Measurements from ENCODE around the gene FOXP2.
"Not testable (repeated sequence)": the region's sequence is repeated elsewhere in the genome, so short reads cannot be mapped to it uniquely, and the experiment has no call there.

FOXP2 gene

GRCh38 chr7:114507381-114507780 lies 92.8 kb downstream of the FOXP2 start:
- Histone ChIP-seq H3K27ac (ENCODE audit: low read depth, low read length) (no peak overlapping the region), H3K9me3 (ENCODE audit: control insufficient read depth, insufficient read depth, low read length) (no peaks in the 10 kb centered on the region), H3K9ac (ENCODE audit: low read depth, low read length) (no peak overlapping the region), H3K4me1 (ENCODE audit: control insufficient read depth, insufficient read depth, low read length) (no peaks in the 10 kb centered on the region), H3K27me3 (ENCODE audit: control insufficient read depth, insufficient read depth, low read length) (no peaks in the 10 kb centered on the region), H3K4me3 (ENCODE audit: low read depth, low read length) (no peak overlapping the region), H3K36me3 (ENCODE audit: control insufficient read depth, insufficient read depth, low read length) (no peaks in the 10 kb centered on the region)

- no peaks in the 10 kb centered on the region for H3K4me1 ChIP-seq (ENCODE audit: control insufficient read depth, insufficient read depth, low read length)
- no peaks in the 10 kb centered on the region for H3K27me3 ChIP-seq (ENCODE audit: control insufficient read depth, insufficient read depth, low read length)
- no peaks in the 10 kb centered on the region for H3K36me3 ChIP-seq (ENCODE audit: control insufficient read depth, insufficient read depth, low read length)
- H3K4me3 ChIP-seq (ENCODE audit: low read depth, low read length) = no peak overlapping the region
- no peak overlapping the region for H3K9ac ChIP-seq (ENCODE audit: low read depth, low read length)
- H3K27ac ChIP-seq (ENCODE audit: low read depth, low read length) = no peak overlapping the region
- no peaks in the 10 kb centered on the region for H3K9me3 ChIP-seq (ENCODE audit: control insufficient read depth, insufficient read depth, low read length)
Observed at GRCh38 chr7:114508086-114508485, 93.5 kb downstream of the FOXP2 start.

GRCh38 chr7:114510824-114511223 lies 96.2 kb downstream of the FOXP2 start:
- H3K4me3 ChIP-seq (ENCODE audit: low read depth, low read length); H3K9ac ChIP-seq (ENCODE audit: low read depth, low read length); H3K27ac ChIP-seq (ENCODE audit: low read depth, low read length); H3K27me3 ChIP-seq (ENCODE audit: control insufficient read depth, insufficient read depth, low read length); H3K36me3 ChIP-seq (ENCODE audit: control insufficient read depth, insufficient read depth, low read length); H3K4me1 ChIP-seq (ENCODE audit: control insufficient read depth, insufficient read depth, low read length); H3K9me3 ChIP-seq (ENCODE audit: control insufficient read depth, insufficient read depth, low read length): not testable (repeated sequence)

- H3K9me3 ChIP-seq (ENCODE audit: control insufficient read depth, insufficient read depth, low read length) = no peaks in the 10 kb centered on the region
- no peak overlapping the region for H3K27ac ChIP-seq (ENCODE audit: low read depth, low read length)
- no peaks in the 10 kb centered on the region for H3K27me3 ChIP-seq (ENCODE audit: control insufficient read depth, insufficient read depth, low read length)
- no peaks in the 10 kb centered on the region for H3K36me3 ChIP-seq (ENCODE audit: control insufficient read depth, insufficient read depth, low read length)
- H3K4me3 ChIP-seq (ENCODE audit: low read depth, low read length) = no peak overlapping the region
- no peaks in the 10 kb centered on the region for H3K4me1 ChIP-seq (ENCODE audit: control insufficient read depth, insufficient read depth, low read length)
- H3K9ac ChIP-seq (ENCODE audit: low read depth, low read length) = no peak overlapping the region
Observed at GRCh38 chr7:114519240-114519639, 104.6 kb downstream of the FOXP2 start.

- H3K27ac ChIP-seq (ENCODE audit: low read depth, low read length) = no peak overlapping the region
- no peaks in the 10 kb centered on the region for H3K9me3 ChIP-seq (ENCODE audit: control insufficient read depth, insufficient read depth, low read length)
- no peaks in the 10 kb centered on the region for H3K4me1 ChIP-seq (ENCODE audit: control insufficient read depth, insufficient read depth, low read length)
- no peak overlapping the region for H3K9ac ChIP-seq (ENCODE audit: low read depth, low read length)
- no peaks in the 10 kb centered on the region for H3K27me3 ChIP-seq (ENCODE audit: control insufficient read depth, insufficient read depth, low read length)
- no peak overlapping the region for H3K4me3 ChIP-seq (ENCODE audit: low read depth, low read length)
- no peaks in the 10 kb centered on the region for H3K36me3 ChIP-seq (ENCODE audit: control insufficient read depth, insufficient read depth, low read length)
Observed at GRCh38 chr7:114522081-114522480, 107.5 kb downstream of the FOXP2 start.

- Histone ChIP-seq H3K9ac (ENCODE audit: low read depth, low read length) (no peak overlapping the region), H3K27ac (ENCODE audit: low read depth, low read length) (no peak overlapping the region), H3K9me3 (ENCODE audit: control insufficient read depth, insufficient read depth, low read length) (no peaks in the 10 kb centered on the region), H3K4me3 (ENCODE audit: low read depth, low read length) (no peak overlapping the region), H3K4me1 (ENCODE audit: control insufficient read depth, insufficient read depth, low read length) (no peaks in the 10 kb centered on the region), H3K27me3 (ENCODE audit: control insufficient read depth, insufficient read depth, low read length) (no peaks in the 10 kb centered on the region), H3K36me3 (ENCODE audit: control insufficient read depth, insufficient read depth, low read length) (no peaks in the 10 kb centered on the region)
Observed at GRCh38 chr7:114527589-114527988, 113.0 kb downstream of the FOXP2 start.

- no peaks in the 10 kb centered on the region for H3K9me3 ChIP-seq (ENCODE audit: control insufficient read depth, insufficient read depth, low read length)
- H3K36me3 ChIP-seq (ENCODE audit: control insufficient read depth, insufficient read depth, low read length) = no peaks in the 10 kb centered on the region
- H3K9ac ChIP-seq (ENCODE audit: low read depth, low read length) = no peak overlapping the region
- H3K4me1 ChIP-seq (ENCODE audit: control insufficient read depth, insufficient read depth, low read length) = peaks cover 4% of the 10 kb centered on the region; the same call in 1 of the 2 replicates
- no peak overlapping the region for H3K27ac ChIP-seq (ENCODE audit: low read depth, low read length)
- H3K27me3 ChIP-seq (ENCODE audit: control insufficient read depth, insufficient read depth, low read length) = no peaks in the 10 kb centered on the region
- no peak overlapping the region for H3K4me3 ChIP-seq (ENCODE audit: low read depth, low read length)
Observed at GRCh38 chr7:114530057-114530611, 115.5 kb downstream of the FOXP2 start.

- no peaks in the 10 kb centered on the region for H3K27me3 ChIP-seq (ENCODE audit: control insufficient read depth, insufficient read depth, low read length)
- H3K36me3 ChIP-seq (ENCODE audit: control insufficient read depth, insufficient read depth, low read length) = no peaks in the 10 kb centered on the region
- no peak overlapping the region for H3K4me3 ChIP-seq (ENCODE audit: low read depth, low read length)
- H3K9ac ChIP-seq (ENCODE audit: low read depth, low read length) = no peak overlapping the region
- no peak overlapping the region for H3K27ac ChIP-seq (ENCODE audit: low read depth, low read length)
- no peaks in the 10 kb centered on the region for H3K9me3 ChIP-seq (ENCODE audit: control insufficient read depth, insufficient read depth, low read length)
- peaks cover 12% of the 10 kb centered on the region for H3K4me1 ChIP-seq (ENCODE audit: control insufficient read depth, insufficient read depth, low read length)
Observed at GRCh38 chr7:114531326-114531725, 116.7 kb downstream of the FOXP2 start.

GRCh38 chr7:114533131-114533530 lies 118.5 kb downstream of the FOXP2 start:
- no peaks in the 10 kb centered on the region for H3K27me3 ChIP-seq (ENCODE audit: control insufficient read depth, insufficient read depth, low read length)
- no peak overlapping the region for H3K9ac ChIP-seq (ENCODE audit: low read depth, low read length)
- no peak overlapping the region for H3K4me3 ChIP-seq (ENCODE audit: low read depth, low read length)
- H3K4me1 ChIP-seq (ENCODE audit: control insufficient read depth, insufficient read depth, low read length) = peaks cover 13% of the 10 kb centered on the region
- H3K9me3 ChIP-seq (ENCODE audit: control insufficient read depth, insufficient read depth, low read length) = no peaks in the 10 kb centered on the region
- H3K36me3 ChIP-seq (ENCODE audit: control insufficient read depth, insufficient read depth, low read length) = no peaks in the 10 kb centered on the region
- no peak overlapping the region for H3K27ac ChIP-seq (ENCODE audit: low read depth, low read length)

GRCh38 chr7:114534953-114535352 lies 120.3 kb downstream of the FOXP2 start:
- Histone ChIP-seq H3K9me3 (ENCODE audit: control insufficient read depth, insufficient read depth, low read length) (no peaks in the 10 kb centered on the region), H3K9ac (ENCODE audit: low read depth, low read length) (no peak overlapping the region), H3K27ac (ENCODE audit: low read depth, low read length) (no peak overlapping the region), H3K4me3 (ENCODE audit: low read depth, low read length) (no peak overlapping the region), H3K36me3 (ENCODE audit: control insufficient read depth, insufficient read depth, low read length) (no peaks in the 10 kb centered on the region), H3K27me3 (ENCODE audit: control insufficient read depth, insufficient read depth, low read length) (no peaks in the 10 kb centered on the region), H3K4me1 (ENCODE audit: control insufficient read depth, insufficient read depth, low read length) (peaks cover 13% of the 10 kb centered on the region)

- H3K36me3 ChIP-seq (ENCODE audit: control insufficient read depth, insufficient read depth, low read length) = no peaks in the 10 kb centered on the region
- H3K9ac ChIP-seq (ENCODE audit: low read depth, low read length) = no peak overlapping the region
- peaks cover 9% of the 10 kb centered on the region for H3K4me1 ChIP-seq (ENCODE audit: control insufficient read depth, insufficient read depth, low read length)
- no peaks in the 10 kb centered on the region for H3K9me3 ChIP-seq (ENCODE audit: control insufficient read depth, insufficient read depth, low read length)
- no peak overlapping the region for H3K27ac ChIP-seq (ENCODE audit: low read depth, low read length)
- no peak overlapping the region for H3K4me3 ChIP-seq (ENCODE audit: low read depth, low read length)
- H3K27me3 ChIP-seq (ENCODE audit: control insufficient read depth, insufficient read depth, low read length) = no peaks in the 10 kb centered on the region
Observed at GRCh38 chr7:114539575-114539974, 125.0 kb downstream of the FOXP2 start.

GRCh38 chr7:114540291-114540690 lies 125.7 kb downstream of the FOXP2 start:
- Histone ChIP-seq H3K27me3 (ENCODE audit: control insufficient read depth, insufficient read depth, low read length) (no peaks in the 10 kb centered on the region), H3K27ac (ENCODE audit: low read depth, low read length) (no peak overlapping the region), H3K4me1 (ENCODE audit: control insufficient read depth, insufficient read depth, low read length) (peaks cover 9% of the 10 kb centered on the region), H3K4me3 (ENCODE audit: low read depth, low read length) (no peak overlapping the region), H3K9ac (ENCODE audit: low read depth, low read length) (no peak overlapping the region), H3K9me3 (ENCODE audit: control insufficient read depth, insufficient read depth, low read length) (no peaks in the 10 kb centered on the region), H3K36me3 (ENCODE audit: control insufficient read depth, insufficient read depth, low read length) (no peaks in the 10 kb centered on the region)
